AG09309 (cell line): ENCODE measurements around the gene PIGZ.

ENCODE experiments used
- DNase-seq: peaks from one replicate; pipeline ENCODE4 v3.0.0-alpha.2; 2010; ENCODE audit warnings: low read depth
- H3K4me3 ChIP-seq: 2 replicates; pipeline ENCODE4 v1.5.1; 2011; ENCODE audit warnings: mild to moderate bottlenecking, low read depth, low read length, moderate library complexity; ENCODE audit not compliant: control insufficient read depth
- TF ChIP-seq, protein P1 (sequence below): IDR thresholded peaks from 2 replicates; pipeline ENCODE4 v1.5.1; 2011; ENCODE audit warnings: mild to moderate bottlenecking, low read depth, low read length, inconsistent platforms; ENCODE audit not compliant: insufficient read depth, control insufficient read depth; ENCODE audit errors: missing control alignments

PIGZ gene

DNA sequence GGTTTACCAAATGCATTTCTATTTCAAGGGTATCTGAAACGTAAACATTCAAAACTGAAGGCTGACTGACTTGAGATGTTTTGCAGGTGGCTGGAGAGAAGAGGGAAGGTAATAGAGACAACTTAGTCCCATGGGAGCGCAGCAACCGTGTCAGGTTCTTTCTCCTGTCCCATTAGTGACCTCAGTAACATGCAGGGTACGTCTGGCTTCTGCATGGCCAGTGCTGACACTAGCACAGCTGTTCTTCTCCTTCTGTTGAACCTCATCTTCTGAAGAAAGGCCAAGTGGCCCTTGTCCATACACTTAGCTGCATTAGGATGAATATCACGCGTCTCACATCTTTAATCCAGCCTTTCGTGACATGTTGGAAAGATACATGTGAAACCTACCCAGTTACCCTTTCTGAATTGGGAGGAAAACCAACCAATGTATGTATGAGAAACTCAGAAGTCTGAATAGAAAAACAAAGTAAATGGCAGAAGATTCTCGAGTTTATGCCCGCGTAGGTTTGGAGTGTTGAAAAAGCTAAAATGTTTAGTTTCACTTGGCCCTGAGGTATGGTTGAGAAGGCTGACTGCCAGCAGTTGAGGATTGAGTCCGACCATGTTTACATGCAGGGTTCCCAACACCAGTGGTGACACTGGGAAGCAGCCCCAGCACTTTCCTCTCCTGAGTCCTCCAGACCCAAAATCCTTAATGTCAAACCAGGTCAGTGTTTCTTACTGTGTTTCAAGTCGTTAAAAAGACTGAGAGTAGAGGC is 36.6 kb downstream of the PIGZ start:
- DNase-seq, result no peak
- no peak overlapping the region for H3K4me3 ChIP-seq
- TF ChIP-seq, protein P1, sequence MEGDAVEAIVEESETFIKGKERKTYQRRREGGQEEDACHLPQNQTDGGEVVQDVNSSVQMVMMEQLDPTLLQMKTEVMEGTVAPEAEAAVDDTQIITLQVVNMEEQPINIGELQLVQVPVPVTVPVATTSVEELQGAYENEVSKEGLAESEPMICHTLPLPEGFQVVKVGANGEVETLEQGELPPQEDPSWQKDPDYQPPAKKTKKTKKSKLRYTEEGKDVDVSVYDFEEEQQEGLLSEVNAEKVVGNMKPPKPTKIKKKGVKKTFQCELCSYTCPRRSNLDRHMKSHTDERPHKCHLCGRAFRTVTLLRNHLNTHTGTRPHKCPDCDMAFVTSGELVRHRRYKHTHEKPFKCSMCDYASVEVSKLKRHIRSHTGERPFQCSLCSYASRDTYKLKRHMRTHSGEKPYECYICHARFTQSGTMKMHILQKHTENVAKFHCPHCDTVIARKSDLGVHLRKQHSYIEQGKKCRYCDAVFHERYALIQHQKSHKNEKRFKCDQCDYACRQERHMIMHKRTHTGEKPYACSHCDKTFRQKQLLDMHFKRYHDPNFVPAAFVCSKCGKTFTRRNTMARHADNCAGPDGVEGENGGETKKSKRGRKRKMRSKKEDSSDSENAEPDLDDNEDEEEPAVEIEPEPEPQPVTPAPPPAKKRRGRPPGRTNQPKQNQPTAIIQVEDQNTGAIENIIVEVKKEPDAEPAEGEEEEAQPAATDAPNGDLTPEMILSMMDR, result no peak

DNA sequence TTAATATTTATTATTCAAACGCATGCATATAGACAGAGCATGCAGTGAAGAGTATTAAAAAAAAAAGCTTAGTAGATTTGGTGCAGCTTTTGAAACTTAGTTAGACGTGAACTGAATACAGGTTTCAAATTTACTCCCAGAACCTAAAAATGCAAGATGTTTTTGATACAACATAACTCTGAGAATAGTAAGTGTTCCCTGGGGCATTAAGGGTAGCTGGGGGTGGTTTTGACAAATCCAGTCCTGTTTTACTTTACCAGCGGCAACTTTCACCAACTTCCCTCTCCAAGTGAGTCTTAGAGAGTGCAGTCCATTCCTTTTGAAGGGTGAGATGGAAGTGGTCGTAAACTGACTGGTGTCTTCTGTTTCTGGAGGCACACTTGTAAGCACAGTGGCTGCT is 37.5 kb downstream of the PIGZ start:
- no peak for DNase-seq
- TF ChIP-seq, protein P1, result no peak
- H3K4me3 ChIP-seq, result no peak overlapping the region

DNA sequence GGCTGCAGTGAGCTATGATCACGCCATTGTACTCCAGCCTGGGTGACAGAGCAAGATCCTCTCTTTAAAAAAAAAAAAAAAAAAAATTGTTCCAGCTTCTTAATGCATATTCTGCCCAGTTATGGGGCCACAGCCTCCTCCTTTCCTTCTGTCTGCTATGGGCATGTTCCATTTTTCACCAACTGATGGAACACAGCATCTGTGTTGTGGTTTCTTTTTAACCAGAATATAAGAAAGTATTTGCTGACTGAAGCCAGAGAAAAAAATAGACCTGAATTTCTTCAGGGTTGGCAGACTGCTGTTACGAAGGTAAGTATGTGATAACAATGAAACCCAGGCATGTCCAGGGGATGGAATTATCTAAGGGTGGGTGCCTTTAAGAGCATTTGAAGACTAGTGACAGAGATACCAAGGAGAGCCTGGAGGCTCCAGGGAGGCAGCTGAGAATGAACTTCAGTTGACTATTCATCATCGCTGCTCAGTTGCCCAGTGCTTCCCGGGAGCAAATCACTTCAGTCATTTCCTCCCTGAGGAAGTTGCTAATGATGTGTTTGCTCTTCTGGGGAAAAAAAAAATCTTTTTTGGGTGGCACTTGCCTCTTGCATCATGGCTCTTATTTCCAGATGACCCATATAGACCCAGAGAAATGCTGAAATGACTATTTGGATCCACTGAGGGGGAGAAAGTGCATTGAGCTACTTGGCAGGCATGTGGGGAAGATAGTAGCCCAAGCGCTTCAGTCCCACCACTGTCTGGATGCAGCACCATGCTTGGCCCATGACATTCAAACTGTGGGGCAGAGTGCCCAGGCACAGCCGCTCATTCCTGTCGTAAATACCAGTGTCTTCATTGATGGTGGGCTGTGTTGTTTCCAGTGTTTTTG is 40.8 kb downstream of the PIGZ start:
- no peak for DNase-seq
- no peak overlapping the region for H3K4me3 ChIP-seq
- TF ChIP-seq, protein P1, result no peak

DNA sequence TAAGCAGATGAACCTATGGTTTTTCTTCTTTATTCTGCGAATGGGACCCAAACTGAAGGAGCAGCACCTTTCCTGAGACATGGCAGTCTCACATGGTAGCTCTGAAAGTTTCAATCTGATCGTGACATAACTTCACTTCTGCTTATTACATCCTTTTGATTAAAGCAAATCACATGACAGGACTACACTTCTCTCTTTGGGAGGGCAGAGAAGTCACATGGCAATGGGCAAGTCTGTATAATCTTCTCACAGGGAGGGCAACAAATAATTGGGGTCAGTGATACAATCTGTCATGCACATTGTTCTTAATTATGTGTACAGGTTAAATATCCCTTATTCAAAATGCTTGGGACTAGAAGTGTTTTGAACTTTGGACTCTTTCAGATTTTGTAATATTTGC is 47.9 kb downstream of the PIGZ start:
- DNase-seq, result no peak
- H3K4me3 ChIP-seq, result no peak overlapping the region

DNA sequence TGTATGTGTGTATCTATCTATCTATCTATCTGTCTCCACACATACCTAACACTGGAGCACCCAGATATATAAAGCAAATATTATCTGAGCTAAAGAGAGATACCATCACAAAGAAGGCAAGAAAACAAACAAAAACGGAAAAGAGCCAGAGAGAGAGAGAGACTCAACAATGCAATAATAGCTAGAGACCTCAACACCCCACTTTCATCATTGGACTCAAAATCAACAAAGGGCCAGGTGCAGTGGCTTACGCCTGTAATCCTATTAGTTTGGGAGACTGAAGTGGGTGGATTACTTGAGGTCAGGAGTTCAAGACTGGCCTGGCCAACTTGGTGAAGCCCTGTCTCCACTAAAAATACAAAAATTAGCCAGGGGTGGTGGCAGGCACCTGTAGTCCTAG is 49.7 kb downstream of the PIGZ start:
- TF ChIP-seq, protein P1, result no peak
- DNase-seq, result no peak
- H3K4me3 ChIP-seq, result no peak overlapping the region

More for the DNA sequence above, 47.9 kb downstream of the PIGZ start:
- TF ChIP-seq, protein P1, result no peak

DNA sequence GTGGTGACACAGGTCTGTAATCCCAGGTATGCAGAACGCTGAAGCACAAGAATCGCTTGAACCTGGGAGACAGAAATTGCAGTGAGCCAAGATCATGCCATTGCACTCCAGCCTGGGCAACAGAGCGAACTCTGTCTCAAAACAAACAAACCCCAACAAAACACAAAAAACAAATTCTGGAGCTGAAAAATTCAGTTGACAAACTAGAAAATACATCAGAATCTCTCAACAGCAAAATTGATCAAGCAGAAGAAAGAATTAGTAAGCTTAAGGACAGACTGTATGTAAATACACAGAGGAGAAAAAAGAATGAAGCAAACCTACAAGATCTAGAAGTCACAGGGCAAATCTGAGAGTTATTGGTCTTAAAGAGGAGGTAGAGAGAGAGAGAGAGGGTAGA is 51.6 kb downstream of the PIGZ start:
- H3K4me3 ChIP-seq, result no peak overlapping the region
- TF ChIP-seq, protein P1, result no peak
- DNase-seq, result no peak
